Measurements from ENCODE around the gene CD81. TPM values are rescaled to one million over a fixed set of nuclear protein-coding genes. Genes with fewer than 3 reads are reported as not detected.

The CD81 gene
- total RNA-seq, 4 donors from 2014 or later, result 327 to 576 (median 541) TPM

- TF ChIP-seq POLR2A (IDR thresholded peaks at IDR 0.05) (no peak), POLR2AphosphoS5 (IDR thresholded peaks at IDR 0.05) (no peak), CTCF (IDR thresholded peaks at IDR 0.05) (no peak), EP300 (IDR thresholded peaks at IDR 0.05) (no peak)
- Histone ChIP-seq H3K9me3 (no peaks in the 10 kb centered on the region), H3K4me1 (no peaks in the 10 kb centered on the region), H3K27ac (no peak overlapping the region), H3K27me3 (peaks cover 35% of the 10 kb centered on the region), H3K4me3 (no peak overlapping the region), H3K36me3 (no peaks in the 10 kb centered on the region)
- WGBS, 2 donors (ENCODE audit: low coverage in 1 of 2), result no CpG with 5 or more reads among the region's 13 CpGs
- no peak for ATAC-seq
These were observed 49.1 kb downstream of the CD81 start for GRCh38 chr11:2426221-2426620.

GRCh38 chr11:2426826-2427521 is 49.9 kb downstream of the CD81 start:
- Histone ChIP-seq H3K27me3 (peaks cover 29% of the 10 kb centered on the region), H3K4me1 (no peaks in the 10 kb centered on the region), H3K27ac (no peak overlapping the region), H3K36me3 (no peaks in the 10 kb centered on the region), H3K4me3 (no peak overlapping the region), H3K9me3 (no peaks in the 10 kb centered on the region)
- WGBS, 2 donors (ENCODE audit: low coverage in 1 of 2), result no CpG with 5 or more reads among the region's 14 CpGs
- no peak for ATAC-seq
- no peak for TF ChIP-seq CTCF (IDR thresholded peaks at IDR 0.05)
- TF ChIP-seq POLR2AphosphoS5 (IDR thresholded peaks at IDR 0.05), result no peak
- no peak for TF ChIP-seq EP300 (IDR thresholded peaks at IDR 0.05)
- TF ChIP-seq POLR2A (IDR thresholded peaks at IDR 0.05), result no peak

GRCh38 chr11:2427721-2428321 is 50.7 kb downstream of the CD81 start:
- H3K4me3 ChIP-seq, result no peak overlapping the region
- H3K4me1 ChIP-seq, result no peaks in the 10 kb centered on the region
- 100% methylated on average over 1 of the region's 12 CpGs; no CpG with 5 or more reads in 1 of the 2 donors for WGBS, 2 donors (ENCODE audit: low coverage in 1 of 2)
- TF ChIP-seq CTCF (IDR thresholded peaks at IDR 0.05), result no peak
- no peak for TF ChIP-seq POLR2AphosphoS5 (IDR thresholded peaks at IDR 0.05)
- no peak for TF ChIP-seq POLR2A (IDR thresholded peaks at IDR 0.05)
- TF ChIP-seq EP300 (IDR thresholded peaks at IDR 0.05), result no peak
- H3K27me3 ChIP-seq, result peaks cover 27% of the 10 kb centered on the region
- H3K27ac ChIP-seq, result no peak overlapping the region
- no peak for ATAC-seq
- no peaks in the 10 kb centered on the region for H3K36me3 ChIP-seq
- no peaks in the 10 kb centered on the region for H3K9me3 ChIP-seq

GRCh38 chr11:2428322-2428795 is 51.2 kb downstream of the CD81 start:
- Histone ChIP-seq H3K36me3 (no peaks in the 10 kb centered on the region), H3K9me3 (no peaks in the 10 kb centered on the region), H3K27ac (no peak overlapping the region), H3K4me3 (no peak overlapping the region), H3K4me1 (no peaks in the 10 kb centered on the region), H3K27me3 (peaks cover 31% of the 10 kb centered on the region)
- TF ChIP-seq EP300 (IDR thresholded peaks at IDR 0.05), result no peak
- peak in 3 of 4 experiments; percentile 62 to 75 (median 72) for TF ChIP-seq CTCF (IDR thresholded peaks at IDR 0.05)
- ATAC-seq, result peak; percentile 57
- WGBS, 2 donors (ENCODE audit: low coverage in 1 of 2), result 57 to 65% methylated on average over 8 of the region's 8 CpGs

GRCh38 chr11:2431395-2431794 is 54.3 kb downstream of the CD81 start:
- Histone ChIP-seq H3K4me1 (no peaks in the 10 kb centered on the region), H3K27me3 (peaks cover 28% of the 10 kb centered on the region), H3K9me3 (no peaks in the 10 kb centered on the region), H3K36me3 (no peaks in the 10 kb centered on the region), H3K4me3 (no peak overlapping the region), H3K27ac (no peak overlapping the region)
- 58 to 100% methylated on average over 1 of the region's 1 CpG for WGBS, 2 donors (ENCODE audit: low coverage in 1 of 2)
- ATAC-seq, result no peak
- no peak for TF ChIP-seq CTCF (IDR thresholded peaks at IDR 0.05)
- no peak for TF ChIP-seq POLR2AphosphoS5 (IDR thresholded peaks at IDR 0.05)

Data from gastroesophageal sphincter (tissue), 4 donors.